HG03025 (cell line): ENCODE data around the gene C4BPB.

Experiments
- ATAC-seq: cut with Tn5 transposase; IDR thresholded peaks from one replicate; pipeline ENCODE4 v1.9.1; 2021; ENCODE audit warnings: mild to moderate bottlenecking, moderate library complexity; ENCODE audit not compliant: unreplicated experiment, low FRiP score

C4BPB gene

DNA sequence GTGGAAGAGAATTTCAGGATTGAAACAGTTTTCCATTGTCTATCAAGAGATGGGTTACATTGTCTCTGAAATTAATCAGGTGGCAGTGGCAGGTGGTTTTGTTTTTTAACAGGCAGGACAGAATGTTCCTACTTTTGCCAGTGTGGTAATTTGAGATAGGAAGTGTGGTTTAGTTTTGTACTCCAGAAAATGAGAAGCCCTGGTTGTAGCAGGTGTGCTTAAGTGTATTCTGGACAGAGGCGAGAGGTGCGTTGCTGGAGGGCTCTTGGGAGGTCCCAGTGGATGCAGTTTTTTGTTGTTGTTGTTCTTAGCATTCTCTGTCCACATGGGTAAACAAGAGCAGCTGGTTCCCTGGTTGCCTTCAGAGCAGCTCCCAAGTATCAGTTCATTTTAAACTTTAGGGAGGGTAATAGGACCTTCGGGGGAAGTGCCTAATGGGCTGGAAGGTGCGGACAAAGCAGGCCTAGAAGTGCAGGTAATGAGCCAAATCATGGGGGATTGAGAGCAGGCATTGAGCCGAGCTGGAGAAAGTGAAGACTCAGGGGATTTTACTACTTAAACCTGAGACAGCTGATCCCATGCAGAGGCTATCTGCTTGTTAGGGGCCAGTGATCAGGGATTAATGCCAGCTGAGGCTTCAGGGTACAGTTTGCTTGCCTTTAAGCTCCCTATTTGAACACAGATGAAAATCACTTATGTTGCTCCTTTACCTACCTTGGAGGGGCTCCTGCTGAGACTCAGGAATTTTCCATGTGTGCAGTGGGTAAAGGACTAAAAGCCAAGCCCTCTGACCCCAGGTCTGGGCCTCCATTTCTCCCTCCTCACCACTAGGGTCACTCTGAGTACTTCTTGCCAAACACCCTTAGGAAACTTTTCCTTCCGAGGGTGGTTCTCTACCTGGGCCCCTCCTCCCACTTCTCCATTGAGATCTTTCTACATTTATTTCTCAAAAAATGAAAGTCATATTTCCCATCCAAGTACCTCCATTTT is 29.5 kb upstream of the C4BPB start:
- no peak for ATAC-seq

DNA sequence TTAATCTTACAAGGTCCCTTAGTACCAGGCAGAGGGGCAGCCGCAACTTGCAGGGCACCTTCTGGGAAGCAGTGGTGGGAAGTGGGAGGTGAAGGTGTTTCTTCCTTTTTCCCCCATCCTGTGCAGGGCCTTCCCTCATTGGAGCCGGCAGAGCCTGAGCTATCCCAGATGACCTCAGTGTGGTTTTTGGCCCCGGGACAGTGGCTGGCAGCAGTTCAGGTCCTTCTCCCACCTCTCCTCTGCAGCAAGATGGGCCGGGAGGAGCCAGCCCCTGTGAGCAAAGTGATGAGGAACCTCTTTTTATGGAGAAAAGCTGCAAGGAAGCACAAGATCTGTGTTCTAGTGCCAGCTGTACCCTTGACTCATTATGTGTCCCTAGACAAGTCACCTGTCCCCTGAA is 28.8 kb upstream of the C4BPB start:
- no peak for ATAC-seq

- no peak for ATAC-seq
Observed at GRCh38 chr1:207060596-207060995, 28.1 kb upstream of the C4BPB start.

DNA sequence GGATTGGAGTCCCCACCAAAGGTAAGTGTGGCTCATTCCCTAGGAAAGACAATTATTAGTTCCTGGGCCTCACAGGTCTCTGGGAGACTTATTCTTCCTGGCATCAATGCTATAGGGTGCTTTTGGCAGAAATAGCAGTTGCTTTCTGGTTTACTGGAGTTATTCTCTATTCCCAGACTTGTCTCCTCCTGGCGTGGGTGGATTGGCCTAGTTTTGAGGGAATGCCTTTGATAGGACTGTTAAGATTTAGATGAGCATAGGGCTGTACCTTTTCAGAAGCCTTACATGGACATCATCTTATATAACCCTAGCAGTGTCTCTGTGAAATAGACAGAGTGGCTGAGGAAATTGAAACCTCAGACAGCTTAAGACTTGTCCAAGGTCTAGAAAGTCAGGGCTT is 26.6 kb upstream of the C4BPB start:
- ATAC-seq = no peak

- no peak for ATAC-seq
Observed at GRCh38 chr1:207063014-207063413, 25.6 kb upstream of the C4BPB start.

DNA sequence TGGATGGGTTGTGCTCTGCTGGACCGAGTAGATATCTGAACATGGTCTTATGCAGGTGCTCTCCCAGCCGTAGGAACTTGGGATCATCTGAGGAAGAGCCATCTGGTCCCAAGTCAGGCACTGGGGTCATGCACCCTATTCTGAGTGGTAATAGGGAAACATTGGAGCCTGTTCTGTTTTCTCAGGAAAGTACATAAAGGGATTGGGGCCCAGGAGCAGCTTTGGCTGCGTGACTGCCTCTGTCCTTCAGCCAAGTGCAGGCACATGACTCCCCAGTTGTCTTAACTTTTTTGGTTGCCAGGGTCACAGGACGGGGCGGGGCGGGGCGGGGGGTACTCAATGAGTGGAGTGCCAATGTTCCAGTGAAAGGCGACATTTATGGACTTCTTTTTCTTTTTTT is 24.1 kb upstream of the C4BPB start:
- no peak for ATAC-seq

DNA sequence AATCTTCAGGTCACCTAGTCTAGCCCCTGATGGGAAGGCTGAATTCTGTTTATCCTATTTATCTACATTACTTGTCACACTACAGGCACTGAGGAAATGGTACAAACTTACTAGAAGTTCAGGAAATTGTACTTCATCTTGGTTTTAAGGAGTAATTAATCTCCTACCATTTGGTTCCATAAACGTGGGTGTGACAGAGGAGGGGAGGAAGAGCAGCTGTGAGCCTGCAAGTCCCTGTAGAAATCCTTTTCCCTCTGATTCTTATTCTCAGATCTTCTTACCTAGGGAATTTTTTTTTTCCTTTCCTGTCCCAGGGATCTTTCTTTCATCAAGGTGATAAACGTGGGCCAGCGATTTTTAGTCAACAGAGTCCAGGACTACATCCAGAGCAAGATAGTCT is 21.5 kb upstream of the C4BPB start:
- no peak for ATAC-seq

GRCh38 chr1:207067665-207068064 is 21.0 kb upstream of the C4BPB start:
- no peak for ATAC-seq

DNA sequence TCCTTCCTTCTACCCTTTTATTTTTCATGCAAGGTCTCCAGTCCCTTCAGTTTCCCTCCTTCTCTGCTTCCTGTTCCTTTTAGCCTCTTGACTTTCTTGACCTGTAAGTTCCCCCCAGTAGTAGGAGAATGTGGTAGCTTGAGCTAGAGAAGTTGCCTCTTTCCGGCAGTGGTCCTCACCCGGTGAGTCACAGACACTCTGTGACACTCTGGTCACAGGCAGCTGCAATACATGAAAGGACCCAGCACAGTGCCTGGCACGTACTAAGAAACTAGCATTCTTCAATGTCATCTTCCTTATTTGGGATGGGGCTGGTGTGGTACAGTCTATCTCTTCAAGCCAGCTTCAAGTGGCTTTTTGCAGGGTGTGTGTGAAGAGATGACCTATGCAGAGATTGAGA is 19.6 kb upstream of the C4BPB start:
- no peak for ATAC-seq

GRCh38 chr1:207069858-207070506 is 18.7 kb upstream of the C4BPB start:
- no peak for ATAC-seq

DNA sequence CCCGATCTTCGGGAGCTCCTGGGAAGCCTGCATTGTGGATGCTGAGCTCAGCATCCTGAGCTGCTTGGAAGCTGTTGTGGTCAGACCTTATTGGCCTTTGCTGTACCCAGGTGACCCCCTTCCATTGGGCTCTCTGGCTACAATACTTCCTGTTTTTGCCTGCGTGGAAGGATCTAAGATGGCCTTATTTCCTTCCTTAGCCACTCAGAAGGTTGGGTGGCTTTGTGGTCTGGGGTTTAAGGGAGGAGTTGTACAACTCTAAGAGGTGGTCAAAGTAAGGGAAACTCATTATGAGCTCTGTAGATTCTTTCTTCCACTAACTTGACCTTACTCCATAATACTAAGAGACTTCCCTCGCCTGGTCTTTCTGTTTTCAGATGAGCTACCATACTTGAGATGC is 17.8 kb upstream of the C4BPB start:
- ATAC-seq = no peak

DNA sequence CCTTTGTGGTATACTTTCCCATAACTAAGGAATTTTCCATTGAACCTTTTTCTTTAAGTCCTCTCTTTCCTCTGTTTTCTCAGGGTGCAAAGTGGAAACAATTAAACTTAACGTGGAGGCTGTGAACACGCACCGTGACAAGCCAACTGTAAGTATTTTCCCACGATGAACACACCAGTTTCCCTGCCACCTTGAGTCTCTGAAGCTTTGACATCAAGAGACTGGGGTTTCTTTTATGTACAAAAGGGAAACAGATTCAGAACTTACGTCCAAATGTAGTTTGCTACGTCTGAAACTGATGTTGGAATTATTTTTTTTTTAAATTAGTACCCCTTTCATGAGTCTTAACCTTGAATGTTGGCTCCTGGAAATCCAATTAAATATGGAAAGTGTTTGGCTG is 17.2 kb upstream of the C4BPB start:
- no peak for ATAC-seq

DNA sequence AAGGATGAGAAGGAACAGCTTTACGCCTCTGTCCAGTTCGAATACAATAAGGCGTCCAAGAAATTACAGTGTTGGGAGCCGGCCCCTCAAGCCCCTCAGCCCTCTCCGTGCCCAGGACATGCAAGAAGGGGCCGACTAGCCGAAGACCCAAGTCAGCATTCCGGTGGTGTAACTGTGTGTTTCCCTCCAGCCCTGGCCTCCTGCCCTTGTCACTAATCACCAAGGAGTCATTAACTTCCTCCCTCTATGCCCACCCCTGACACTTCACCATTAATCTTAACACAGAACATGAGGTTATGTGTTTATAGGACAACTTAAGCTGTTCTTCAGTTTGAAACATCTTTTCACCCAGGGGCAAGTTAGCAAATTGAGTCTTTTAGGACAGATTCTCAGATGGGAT is 16.4 kb upstream of the C4BPB start:
- ATAC-seq = no peak

- ATAC-seq = no peak
Observed at GRCh38 chr1:207073906-207074820, 14.5 kb upstream of the C4BPB start.

DNA sequence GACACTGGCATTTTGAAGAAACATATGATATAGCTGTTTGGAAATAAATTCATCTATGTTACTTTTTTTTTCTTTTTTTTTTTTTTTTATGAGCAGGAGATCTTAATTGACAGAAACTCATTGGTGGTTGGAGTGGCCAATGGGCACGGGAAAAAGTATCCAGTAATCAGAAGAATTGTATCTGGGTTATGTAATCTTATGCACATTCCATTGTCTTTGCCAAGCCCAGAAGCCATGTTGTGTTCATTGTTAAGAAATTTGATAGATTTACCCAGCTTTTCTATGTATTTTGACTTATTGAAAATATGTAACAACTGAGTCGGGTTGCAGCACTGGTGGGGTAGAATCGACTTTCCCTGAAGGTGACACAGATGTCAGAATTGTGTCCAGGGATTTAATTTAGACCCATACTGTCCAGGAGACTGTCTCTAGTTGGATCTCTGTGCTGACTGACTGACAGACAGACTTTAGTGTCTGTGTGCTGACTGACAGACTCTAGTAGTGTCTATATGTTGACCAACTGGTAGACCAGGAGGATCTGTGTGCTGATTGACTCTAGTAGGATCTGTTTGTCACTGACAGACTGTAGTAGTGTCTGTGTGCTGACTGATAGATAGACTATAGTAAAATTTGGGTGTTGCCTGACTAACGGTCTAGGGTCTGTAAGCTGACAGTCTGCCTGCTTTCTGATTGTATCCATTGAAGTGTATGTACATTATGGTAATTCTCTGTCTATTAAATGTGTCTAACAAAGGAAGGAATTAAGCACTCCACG is 12.3 kb upstream of the C4BPB start:
- no peak for ATAC-seq

GRCh38 chr1:207077012-207077411 is 11.6 kb upstream of the C4BPB start:
- no peak for ATAC-seq

GRCh38 chr1:207077470-207078377 is 10.9 kb upstream of the C4BPB start:
- ATAC-seq = no peak

GRCh38 chr1:207078578-207079132 is 10.0 kb upstream of the C4BPB start:
- ATAC-seq = no peak
